ENCODE data around the gene SMPD4.
"Not testable (repeated sequence)": the region's sequence is repeated elsewhere in the genome, so short reads cannot be mapped to it uniquely, and the experiment has no call there.

Gene SMPD4, protein sequence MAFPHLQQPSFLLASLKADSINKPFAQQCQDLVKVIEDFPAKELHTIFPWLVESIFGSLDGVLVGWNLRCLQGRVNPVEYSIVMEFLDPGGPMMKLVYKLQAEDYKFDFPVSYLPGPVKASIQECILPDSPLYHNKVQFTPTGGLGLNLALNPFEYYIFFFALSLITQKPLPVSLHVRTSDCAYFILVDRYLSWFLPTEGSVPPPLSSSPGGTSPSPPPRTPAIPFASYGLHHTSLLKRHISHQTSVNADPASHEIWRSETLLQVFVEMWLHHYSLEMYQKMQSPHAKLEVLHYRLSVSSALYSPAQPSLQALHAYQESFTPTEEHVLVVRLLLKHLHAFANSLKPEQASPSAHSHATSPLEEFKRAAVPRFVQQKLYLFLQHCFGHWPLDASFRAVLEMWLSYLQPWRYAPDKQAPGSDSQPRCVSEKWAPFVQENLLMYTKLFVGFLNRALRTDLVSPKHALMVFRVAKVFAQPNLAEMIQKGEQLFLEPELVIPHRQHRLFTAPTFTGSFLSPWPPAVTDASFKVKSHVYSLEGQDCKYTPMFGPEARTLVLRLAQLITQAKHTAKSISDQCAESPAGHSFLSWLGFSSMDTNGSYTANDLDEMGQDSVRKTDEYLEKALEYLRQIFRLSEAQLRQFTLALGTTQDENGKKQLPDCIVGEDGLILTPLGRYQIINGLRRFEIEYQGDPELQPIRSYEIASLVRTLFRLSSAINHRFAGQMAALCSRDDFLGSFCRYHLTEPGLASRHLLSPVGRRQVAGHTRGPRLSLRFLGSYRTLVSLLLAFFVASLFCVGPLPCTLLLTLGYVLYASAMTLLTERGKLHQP

DNA sequence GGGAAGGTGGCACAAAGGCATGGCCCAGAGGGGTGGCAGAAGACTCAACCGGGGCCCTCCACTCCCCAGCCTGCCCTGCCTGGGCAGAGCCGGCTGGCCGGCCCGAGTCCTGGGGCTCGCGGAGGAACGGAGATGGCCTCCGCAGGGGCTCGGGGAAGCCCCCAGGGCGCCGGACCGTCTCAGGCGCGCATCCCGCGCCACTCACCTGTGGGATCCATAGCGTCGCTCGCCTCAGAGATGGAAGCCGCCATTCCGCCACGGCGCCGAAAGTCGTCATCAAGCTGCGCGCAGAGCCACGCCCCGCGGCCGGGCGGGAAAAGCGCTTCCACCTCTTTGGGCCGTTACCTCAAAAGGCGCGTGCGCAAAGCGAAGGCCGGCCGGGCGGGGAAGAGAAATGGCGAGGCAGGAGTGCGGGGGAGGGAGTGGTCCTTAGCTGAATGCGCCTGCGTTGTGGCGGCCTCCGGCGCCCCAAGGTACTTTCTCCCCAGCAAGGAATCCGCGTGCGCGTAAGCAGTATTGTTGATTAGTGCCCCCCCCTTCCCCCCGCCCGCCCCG is at the start of gene SMPD4:
Gene SMPD4 (minus strand): TSS at position 278 of the 555 bp plus-strand sequence. CDS start 5,010 bp downstream, outside the sequence.
- peak; percentile 99 for DNase-seq

DNA sequence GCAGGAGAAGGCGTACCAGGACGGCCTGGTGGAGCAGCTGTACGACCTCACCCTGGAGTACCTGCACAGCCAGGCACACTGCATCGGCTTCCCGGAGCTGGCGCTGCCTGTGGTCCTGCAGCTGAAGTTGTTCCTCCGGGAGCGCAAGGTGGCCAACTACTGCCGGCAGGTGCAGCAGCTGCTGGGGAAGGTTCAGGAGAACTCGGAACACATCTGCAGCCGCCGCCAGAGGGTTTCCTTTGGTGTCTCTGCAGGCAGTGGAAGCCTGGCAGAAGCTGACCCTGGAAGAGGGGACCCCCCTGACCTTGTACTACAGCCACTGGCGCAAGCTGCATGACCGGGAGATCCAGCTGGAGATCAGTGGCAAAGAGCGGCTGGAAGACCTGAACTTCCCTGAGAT is 49.5 kb upstream of the SMPD4 start:
- not testable (repeated sequence) for DNase-seq

DNA sequence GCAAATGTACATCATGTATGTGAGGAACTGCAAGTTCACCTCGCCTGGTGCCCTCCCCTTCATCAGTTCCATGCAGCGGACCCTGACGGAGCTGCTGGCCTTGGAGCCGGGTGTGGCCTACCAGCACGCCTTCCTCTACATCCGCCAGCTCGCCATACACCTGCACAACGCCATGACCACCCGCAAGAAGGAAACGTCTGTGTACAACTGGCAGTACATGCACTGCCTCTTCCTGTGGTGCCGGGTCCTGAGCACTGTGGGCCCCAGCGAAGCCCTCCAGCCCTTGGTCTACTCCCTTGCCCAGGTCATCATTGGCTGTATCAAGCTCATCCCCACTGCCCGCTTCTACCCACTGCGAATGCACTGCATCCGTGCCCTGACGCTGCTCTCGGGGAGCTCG is 49.0 kb upstream of the SMPD4 start:
- DNase-seq: not testable (repeated sequence)

DNA sequence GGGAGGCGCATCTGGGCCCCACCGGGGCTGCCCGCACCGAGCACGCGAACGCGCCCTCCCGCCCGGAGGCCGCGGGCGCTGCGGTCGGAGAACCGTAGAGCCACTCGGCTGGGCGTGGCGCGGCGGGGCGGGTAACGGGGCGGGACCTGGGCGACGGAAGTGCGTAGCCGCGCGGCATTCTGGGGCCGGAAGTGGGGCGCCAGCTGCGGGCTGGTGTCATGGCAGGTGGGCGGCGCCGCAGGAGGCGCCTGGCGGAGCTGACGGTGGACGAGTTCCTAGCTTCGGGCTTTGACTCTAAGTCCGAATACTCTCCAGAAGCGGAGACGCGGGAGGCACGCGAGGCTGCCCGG is 47.7 kb upstream of the SMPD4 start:
- peak; percentile 32 for DNase-seq

DNA sequence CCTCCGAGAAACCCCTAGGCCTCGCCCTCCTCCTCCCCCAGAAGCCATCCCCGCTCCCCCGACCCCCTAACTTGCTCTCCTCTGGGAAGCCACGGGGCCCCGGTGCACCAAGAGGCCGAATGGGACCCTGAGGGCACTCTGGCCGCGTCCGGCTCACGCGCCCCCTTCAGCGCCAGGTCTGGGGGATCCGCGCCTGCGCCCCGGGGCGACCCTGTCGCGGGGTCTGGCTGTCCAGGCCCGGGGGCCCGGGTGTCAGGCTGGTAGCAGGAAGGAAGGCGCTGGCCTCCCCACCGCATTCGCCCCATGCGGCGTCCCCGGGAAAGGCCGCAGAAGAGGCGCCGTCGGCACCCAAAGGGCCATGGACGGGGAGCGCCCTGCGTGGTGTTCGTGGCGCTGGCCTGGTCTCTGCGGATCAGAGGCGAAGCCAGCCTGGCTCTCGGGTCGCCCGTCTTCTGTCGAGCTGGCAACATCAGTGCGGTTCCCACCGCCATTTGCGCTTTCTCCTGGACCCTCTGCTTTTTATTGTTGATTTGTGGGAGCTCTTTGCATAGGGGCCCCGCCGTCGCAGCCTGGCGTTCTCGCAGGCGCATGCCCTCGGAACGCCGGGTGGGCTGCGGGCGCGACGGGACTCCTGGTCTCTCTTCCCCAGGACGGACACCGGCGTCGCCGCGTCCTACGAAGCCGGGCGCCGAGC is 47.2 kb upstream of the SMPD4 start:
- DNase-seq: not testable (repeated sequence)

DNA sequence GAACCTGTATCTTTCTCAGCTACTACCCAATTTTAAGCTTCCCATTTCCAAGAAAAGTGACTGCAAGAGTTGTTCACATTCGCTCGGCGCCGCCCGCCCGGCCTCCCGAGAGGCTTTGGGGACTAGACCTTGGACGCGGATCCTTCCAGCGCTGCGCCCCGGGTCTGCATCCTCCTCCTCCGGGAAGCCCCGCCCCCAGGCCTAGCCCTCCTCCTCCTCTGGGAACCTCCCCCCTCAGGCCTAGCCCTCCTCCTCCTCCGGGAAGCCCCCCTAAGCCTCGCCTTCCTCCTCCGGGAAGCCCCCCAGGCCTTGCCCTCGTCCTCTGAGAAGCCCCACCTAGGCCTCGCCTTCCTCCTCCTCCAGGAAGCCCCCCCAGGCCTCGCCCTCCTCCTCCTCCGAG is 46.6 kb upstream of the SMPD4 start:
- DNase-seq: not testable (repeated sequence)

DNA sequence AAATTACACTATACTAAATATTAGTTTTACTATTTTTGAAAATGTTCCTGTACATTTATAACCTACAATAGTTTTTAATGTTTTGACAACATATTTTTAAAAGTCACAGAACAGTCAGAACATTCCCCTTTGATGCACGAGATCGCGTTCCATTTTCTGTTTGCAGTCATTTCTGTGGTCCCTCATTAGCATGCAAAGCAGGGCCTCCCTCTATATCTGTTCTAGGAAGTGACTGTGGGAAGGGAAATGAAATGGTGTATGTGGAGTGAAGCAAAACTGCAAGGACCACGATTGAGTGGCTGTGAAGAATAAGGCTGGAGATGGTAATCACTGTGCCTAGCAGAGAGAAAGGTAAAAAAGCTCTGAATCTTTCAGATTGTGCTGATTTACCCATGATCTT is 41.1 kb upstream of the SMPD4 start:
- not testable (repeated sequence) for DNase-seq

DNA sequence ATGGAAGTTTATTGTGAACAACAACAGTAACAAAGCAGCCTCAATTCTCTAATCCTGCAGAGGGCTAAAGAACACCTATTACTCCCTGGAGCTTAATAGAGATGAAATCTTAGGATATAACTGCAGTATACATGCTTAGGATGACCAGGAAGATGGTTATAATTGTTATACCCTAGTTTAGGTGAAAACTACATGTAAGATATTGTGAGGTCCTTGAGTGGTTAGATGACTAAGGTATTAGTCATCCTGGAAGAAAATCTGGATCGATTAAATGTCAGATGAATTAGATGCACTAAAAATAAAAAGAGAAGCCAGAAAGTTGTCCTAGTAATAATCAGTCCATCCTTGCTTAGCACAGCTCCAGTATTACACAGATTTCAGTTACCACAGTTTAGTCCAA is 39.1 kb upstream of the SMPD4 start:
- not testable (repeated sequence) for DNase-seq

DNA sequence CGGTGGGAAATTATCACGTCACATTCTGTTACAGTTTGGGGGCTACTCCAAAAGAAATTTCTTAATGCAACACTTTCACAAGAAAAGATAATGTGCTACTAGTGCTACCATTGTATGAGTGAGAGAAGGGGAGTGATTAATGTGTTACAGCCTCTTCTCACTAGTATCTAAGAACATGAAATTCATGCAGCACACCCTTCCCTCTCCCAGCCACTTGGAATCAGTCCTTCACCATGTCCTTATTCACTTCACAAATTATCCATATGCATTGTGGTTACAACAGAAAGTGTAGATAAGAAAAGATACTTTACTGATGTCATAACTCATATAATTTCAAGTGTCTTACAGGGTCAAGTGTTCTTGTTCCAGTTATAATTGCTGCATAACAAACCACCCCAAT is 37.7 kb upstream of the SMPD4 start:
- not testable (repeated sequence) for DNase-seq

DNA sequence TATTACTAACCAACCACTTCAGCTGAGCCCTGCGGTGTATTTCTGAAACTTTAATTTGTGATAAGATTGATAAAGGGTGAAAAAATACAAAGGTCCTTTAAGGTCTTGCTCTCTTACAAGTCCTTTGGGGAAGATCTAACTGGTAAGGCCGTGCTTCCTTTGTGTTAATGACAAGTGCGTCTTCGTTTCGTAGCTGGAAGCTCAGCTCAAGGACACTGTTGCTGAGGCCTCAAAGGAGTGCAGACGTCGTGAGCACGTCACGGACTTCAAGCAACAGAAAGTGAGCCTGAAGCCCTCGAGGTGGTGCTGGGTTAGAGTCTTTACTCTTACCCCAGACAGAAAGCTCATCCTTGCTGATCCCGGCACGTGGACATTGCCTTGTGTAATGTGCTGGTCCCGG is 25.6 kb upstream of the SMPD4 start:
- DNase-seq: not testable (repeated sequence)

DNA sequence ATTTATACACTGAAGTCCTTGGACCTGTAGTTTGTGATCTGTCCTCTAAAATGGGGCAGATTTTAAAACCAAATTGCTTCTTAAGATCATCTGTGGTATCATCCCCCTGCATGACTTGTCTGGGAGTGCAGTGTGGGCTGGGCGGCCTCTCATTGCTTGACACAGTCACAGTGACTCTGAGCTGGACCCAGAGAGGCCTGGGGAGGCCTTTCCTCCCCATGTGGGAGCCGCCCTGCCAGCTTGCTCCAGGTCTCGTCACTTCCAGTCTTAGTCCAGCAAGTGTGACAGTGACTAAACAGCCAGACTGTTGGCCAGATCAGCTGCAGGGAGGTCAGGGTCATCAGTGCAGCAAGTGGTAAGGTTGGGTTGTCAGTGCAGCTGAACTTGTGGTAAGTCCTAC is 21.7 kb upstream of the SMPD4 start:
- DNase-seq: not testable (repeated sequence)

DNA sequence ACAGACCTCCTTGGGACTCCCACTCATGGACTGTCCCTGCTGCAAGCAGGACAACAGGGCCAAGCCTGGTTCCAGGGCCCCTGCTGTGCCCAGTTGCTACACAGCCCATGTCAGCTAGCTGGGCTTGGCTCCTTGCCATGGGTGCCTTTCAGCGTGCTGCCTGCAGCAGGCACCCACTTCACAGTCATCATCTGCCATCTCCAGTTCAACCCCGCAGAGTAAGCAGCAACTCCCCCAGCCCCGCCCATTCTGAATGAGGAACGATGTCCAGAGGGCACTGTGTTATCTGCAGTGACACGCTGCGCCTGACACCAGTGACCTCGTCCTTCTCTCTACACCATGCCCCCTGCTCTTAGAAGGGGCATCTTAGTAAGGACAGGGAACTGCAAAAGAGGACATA is 21.1 kb upstream of the SMPD4 start:
- not testable (repeated sequence) for DNase-seq

DNA sequence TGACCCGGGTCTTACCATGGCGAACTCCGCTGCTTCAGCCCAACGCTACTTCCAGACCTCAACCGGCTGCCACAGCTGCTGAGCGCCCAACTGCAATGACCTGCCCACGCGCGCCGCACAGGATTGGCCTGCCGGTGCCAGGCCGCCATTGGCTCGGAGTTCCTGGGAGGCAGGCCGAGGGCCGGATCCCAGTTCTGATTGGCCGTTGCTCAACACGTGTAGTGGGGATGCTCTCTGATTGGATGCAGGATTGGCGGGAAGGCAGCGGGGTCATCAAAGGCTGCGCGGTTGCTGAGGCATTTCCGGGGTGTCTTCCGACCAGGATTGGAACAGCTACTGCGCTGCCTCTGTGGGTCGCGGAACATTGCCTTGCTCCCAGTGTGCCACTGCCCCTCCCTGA is 16.9 kb upstream of the SMPD4 start, which contains the start of gene TUBA3E:
Gene TUBA3E (minus strand): TSS at position 97 of the 400 bp plus-strand sequence. CDS start 79 bp downstream, at position 18.
- no peak for DNase-seq

DNA sequence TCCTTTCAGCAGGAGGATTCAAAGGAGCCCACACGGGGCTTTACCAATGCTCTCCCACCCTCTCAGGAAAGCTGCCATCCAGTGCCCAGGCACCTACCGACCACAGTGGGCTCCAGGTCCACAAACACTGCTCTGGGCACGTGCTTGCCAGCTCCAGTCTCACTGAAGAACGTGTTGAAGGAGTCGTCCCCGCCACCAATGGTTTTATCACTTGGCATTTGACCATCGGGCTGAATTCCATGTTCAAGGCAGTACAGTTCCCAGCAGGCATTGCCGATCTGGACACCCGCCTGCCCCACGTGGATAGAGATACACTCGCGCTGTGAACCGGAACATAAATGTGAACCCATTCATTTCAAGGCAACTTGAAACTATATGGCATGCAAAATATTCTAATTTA is 14.7 kb upstream of the SMPD4 start:
- not testable (repeated sequence) for DNase-seq

DNA sequence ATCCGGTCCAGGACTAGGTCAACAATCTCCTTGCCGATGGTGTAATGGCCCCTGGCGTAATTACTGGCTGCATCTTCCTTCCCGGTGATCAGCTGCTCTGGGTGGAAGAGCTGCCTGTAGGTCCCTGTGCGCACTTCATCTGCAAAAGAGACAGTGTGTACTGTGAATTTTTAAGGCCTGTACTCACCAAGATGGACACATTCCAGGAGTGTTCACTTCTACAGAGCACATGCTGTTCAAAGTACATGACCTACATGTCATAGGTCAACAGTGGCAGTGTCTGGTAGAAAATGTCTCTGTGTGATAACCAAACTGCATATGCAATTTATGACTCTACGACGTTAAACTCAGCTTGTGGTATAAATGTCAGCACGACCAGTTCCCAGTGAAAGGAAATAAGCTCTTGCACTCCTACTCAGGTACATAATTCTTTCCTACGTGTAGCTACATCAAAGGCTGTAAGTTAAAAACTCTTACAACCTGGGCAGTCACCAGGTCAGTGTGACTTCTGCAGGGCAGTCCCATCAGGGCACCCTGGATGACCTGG is 13.8 kb upstream of the SMPD4 start:
- not testable (repeated sequence) for DNase-seq

DNA sequence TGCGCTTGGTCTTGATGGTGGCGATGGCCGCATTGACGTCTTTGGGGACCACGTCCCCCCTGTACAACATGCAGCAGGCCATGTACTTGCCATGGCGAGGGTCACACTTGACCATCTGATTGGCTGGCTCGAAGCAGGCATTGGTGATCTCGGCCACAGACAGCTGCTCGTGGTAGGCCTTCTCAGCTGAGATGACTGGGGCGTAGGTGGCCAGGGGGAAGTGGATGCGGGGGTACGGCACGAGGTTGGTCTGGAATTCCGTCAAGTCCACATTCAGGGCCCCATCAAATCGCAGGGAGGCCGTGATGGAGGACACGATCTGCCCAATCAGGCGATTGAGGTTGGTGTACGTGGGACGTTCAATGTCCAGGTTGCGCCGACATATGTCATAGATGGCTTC is 12.4 kb upstream of the SMPD4 start:
- DNase-seq: not testable (repeated sequence)

DNA sequence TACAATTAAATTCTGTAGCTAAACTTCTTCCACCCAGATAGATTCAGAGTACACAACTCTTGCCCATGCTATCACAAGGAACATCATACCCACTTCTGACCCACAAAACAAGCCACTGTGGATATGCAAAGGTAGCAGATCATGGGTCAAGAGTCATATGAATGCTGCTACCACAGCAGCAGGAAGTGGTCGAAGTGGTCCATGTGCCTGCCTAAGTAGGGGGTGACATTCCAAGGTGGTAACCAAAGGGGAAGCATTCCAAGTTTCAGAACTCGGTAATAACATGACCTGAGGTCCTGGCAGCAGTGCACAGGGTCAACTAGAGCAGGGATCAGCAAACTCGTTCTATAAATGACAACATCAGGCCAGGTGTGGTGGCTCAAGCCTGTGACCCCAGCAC is 11.0 kb upstream of the SMPD4 start:
- not testable (repeated sequence) for DNase-seq

DNA sequence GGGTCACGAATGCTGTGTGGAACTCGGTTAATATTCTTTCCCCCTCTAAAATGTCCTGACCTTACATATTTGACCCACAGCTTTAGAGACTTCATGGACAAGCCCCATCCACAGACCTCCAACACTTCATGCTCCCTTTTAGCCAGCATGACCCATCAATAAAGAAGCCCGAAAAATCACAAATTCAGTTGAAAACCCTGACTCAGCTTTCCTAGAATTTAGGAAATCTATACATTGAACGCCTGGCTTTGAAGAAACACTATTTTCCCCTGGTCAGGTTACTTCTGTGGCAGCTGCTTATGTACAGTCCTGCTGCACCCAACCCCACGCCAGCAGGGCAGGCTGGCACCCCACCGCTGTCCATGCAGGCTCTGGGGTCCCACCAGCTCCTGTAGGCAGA is 9.9 kb upstream of the SMPD4 start:
- not testable (repeated sequence) for DNase-seq

DNA sequence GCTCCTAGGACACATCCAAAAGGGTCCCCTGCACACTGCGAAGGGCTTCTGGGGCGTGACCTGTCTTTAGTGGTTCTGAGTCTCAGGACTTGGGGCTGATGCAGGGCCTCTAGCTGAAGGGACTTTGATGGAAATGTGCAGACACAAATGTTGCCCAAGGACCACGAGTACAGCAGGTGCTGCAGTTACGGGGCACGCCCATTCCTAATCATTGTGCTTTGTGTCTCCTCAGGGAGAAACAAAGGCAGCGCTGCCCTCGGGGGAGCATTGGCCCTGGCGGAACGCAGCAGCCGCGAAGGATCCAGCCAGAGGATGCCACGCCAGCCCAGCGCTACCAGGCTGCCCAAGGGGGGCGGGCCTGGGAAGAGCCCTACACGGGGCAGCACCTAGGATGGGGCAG is 8.8 kb upstream of the SMPD4 start:
- no peak for DNase-seq

DNA sequence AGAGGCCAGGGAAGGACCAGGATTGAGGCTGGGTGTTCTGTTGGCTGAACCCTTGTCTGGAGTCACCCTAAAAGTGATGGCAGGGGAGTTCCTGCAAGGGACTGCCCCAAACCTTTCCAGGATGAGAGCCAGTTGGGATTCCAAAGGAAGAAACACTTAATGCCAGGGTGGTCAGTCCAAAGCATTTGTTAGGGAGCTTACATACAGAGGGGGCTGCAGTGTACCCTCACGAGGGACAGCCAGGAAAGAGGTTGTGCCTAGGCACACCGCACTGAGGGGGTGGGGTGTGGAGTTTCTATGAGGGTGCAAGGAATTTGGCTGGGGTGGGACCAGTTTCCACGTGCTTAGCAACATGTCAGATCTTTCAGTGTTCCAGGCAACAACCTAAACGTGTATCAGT is 7.6 kb upstream of the SMPD4 start:
- DNase-seq: not testable (repeated sequence)

DNA sequence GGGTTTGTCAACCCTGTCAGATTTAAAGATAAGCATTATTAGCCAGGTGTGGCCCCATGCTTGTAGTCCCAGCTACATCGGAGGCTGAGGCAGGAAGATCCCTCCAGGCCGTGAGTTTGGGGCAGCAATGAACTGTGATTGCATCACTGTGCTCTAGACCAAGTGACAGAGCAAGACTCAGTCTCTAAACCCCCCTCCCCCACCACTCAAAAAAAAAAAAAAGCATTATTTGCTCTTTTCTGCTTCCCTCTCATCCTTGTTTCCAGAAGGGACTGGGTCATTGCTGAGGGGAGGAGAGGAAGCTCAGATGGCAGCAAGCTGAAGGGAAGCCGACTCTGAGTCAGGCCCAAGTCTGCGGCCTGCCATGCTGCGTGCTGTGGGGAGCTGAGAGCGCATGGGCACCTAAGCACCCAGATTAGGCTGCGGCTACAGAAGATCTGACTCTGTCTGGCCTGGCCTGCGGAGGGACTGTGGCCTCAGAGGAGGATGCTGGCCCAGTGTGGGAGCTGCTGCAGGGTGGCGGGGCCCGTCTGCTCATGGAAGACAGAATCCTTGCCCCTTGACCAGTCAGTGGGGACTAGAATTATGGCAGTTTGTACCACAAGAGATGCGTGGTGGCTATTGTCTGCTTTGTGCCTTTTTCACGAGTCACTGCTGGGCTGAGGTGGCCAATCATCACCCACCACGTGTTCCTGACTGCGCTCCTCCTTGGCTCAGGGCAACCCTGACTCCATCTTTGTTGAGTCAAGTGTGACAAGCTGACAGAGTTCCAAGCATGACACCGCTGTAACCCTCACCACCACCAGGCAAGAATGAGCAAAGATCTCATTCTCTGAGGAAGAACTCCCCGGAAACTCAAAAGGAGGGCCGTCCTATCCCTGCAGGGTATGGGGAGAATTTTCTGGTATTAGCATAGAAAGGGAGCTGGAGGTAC is 6.7 kb upstream of the SMPD4 start:
- not testable (repeated sequence) for DNase-seq
